MCF 10A (cell line): ENCODE data around the gene RBPJL. TPM values are rescaled to one million over a fixed set of nuclear protein-coding genes. Genes with fewer than 3 reads are reported as not detected.

Experiments used
- BruUV-seq: library from RNA; stranded (reverse); fragments of 400-500 nt; replicated peaks from 2 replicates; lab custom pipeline; 2021; lab: Mats Ljungman, UMichigan
- CTCF ChIA-PET: fragments of 300-600 bp; sonication (Branson Sonifier 250); formaldehyde crosslinking; extraction: SDS; loops from one replicate; lab custom pipeline; 2021; ENCODE audit warnings: antibody characterized with exemption, inconsistent platforms; lab: Yijun Ruan, JAX
- POLR2A ChIA-PET: fragments of 300-600, 350-650 bp; sonication (Branson Sonifier 250); formaldehyde crosslinking; extraction: SDS; loops from one replicate; lab custom pipeline; 2020; ENCODE audit warnings: antibody characterized with exemption, inconsistent platforms; lab: Yijun Ruan, JAX
- DNase-seq: peaks from one replicate; pipeline ENCODE4 v3.0.0-alpha.2; 2018; ENCODE audit not compliant: unreplicated experiment
- H3K27ac Mint-ChIP-seq: one replicate; pipeline ENCODE4 v1.8.0; 2022; ENCODE audit warnings: mild to moderate bottlenecking, low read depth, mixed read lengths; ENCODE audit not compliant: unreplicated experiment
- H3K27me3 Mint-ChIP-seq: one replicate; pipeline ENCODE4 v1.8.0; 2022; ENCODE audit warnings: mixed read lengths; ENCODE audit not compliant: insufficient read depth, unreplicated experiment
- H3K36me3 Mint-ChIP-seq: one replicate; pipeline ENCODE4 v1.8.0; 2022; ENCODE audit warnings: mild to moderate bottlenecking, moderate library complexity, mixed read lengths; ENCODE audit not compliant: insufficient read depth, unreplicated experiment
- H3K4me1 Mint-ChIP-seq: one replicate; pipeline ENCODE4 v1.8.0; 2022; ENCODE audit warnings: mixed read lengths; ENCODE audit not compliant: insufficient read depth, unreplicated experiment
- H3K4me3 Mint-ChIP-seq: one replicate; pipeline ENCODE4 v1.8.0; 2022; ENCODE audit warnings: mild to moderate bottlenecking, moderate library complexity, mixed read lengths; ENCODE audit not compliant: unreplicated experiment
- H3K9me3 Mint-ChIP-seq: one replicate; pipeline ENCODE4 v1.8.0; 2022; ENCODE audit warnings: mixed read lengths; ENCODE audit not compliant: unreplicated experiment
- CTCF ChIP-seq: fragments of 200-600 bp; IDR thresholded peaks from one replicate; pipeline ENCODE4 v1.8.0; 2022; ENCODE audit warnings: antibody characterized with exemption, mild to moderate bottlenecking; ENCODE audit not compliant: unreplicated experiment
- intact Hi-C: fragments of 100-400 bp; cut with micrococcal nuclease; formaldehyde crosslinking; loops from 2 replicates; pipeline ENCODE4 v1.14.1; 2022
- total RNA-seq: library from RNA; stranded (reverse); gene quantifications from 2 replicates; pipeline ENCODE4 v1.2.3, GENCODE V29; 2022

The RBPJL gene
- total RNA-seq, 1 experiment from 2014 or later, result not detected

- CTCF ChIA-PET, result interaction anchor here (0.6 to 9.0 kb wide), 15 partner anchors 10 to 696 kb away, joined by 3 to 82 read pairs (median 5); partner anchors contain the start of gene SYS1
- intact Hi-C loops, result loop anchor here (5.0 kb wide), 1 partner anchor 70 kb away; the partner anchor contains the start of gene PIGT
- peak overlapping the region; percentile 93 for H3K27ac Mint-ChIP-seq
Measured at GRCh38 chr20:45346851-45347250, 40.2 kb downstream of the RBPJL start.

GRCh38 chr20:45347297-45347935 is 40.8 kb downstream of the RBPJL start:
- BruUV-seq, result no TSS peak

More at GRCh38 chr20:45346851-45347250, 40.2 kb downstream of the RBPJL start:
- H3K27me3 Mint-ChIP-seq, result no peaks in the 10 kb centered on the region
- H3K36me3 Mint-ChIP-seq, result no peaks in the 10 kb centered on the region
- no TSS peak for BruUV-seq
- H3K4me1 Mint-ChIP-seq, result peaks cover 33% of the 10 kb centered on the region
- POLR2A ChIA-PET, result interaction anchor here (0.6 to 37.4 kb wide), 19 partner anchors 11 to 1060 kb away, joined by 3 to 1328 read pairs (median 3); partner anchors contain the start of genes DNTTIP1, ELMO2, PIGT and SDC4
- no peaks in the 10 kb centered on the region for H3K9me3 Mint-ChIP-seq
- no peak for TF ChIP-seq CTCF
- peak overlapping the region; percentile 89 for H3K4me3 Mint-ChIP-seq
- peak; percentile 37 for DNase-seq

GRCh38 chr20:45347936-45348778 is 41.5 kb downstream of the RBPJL start, which contains the start of gene SDC4:
TSS of gene SDC4 (minus strand) at chr20:45348424. CDS start at chr20:45348384, 40 bp downstream.
- peak within 1 kb of the TSS; percentile 93 for H3K27ac Mint-ChIP-seq

More at GRCh38 chr20:45347297-45347935, 40.8 kb downstream of the RBPJL start:
- no peak for DNase-seq
- peaks cover 28% of the 10 kb centered on the region for H3K4me1 Mint-ChIP-seq
- H3K9me3 Mint-ChIP-seq, result no peaks in the 10 kb centered on the region
- POLR2A ChIA-PET, result interaction anchor here (0.5 to 37.4 kb wide), 20 partner anchors 12 to 1059 kb away, joined by 3 to 1328 read pairs (median 4); partner anchors contain the start of genes DNTTIP1, ELMO2, PIGT and SDC4
- no peaks in the 10 kb centered on the region for H3K36me3 Mint-ChIP-seq
- TF ChIP-seq CTCF, result no peak
- no peaks in the 10 kb centered on the region for H3K27me3 Mint-ChIP-seq
- peak overlapping the region; percentile 89 for H3K4me3 Mint-ChIP-seq
- CTCF ChIA-PET, result interaction anchor here (0.6 to 9.0 kb wide), 14 partner anchors 9 to 431 kb away, joined by 3 to 82 read pairs (median 6); partner anchors contain the start of gene SYS1
- peak overlapping the region; percentile 93 for H3K27ac Mint-ChIP-seq
- intact Hi-C loops, result loop anchor here (5.0 kb wide), 1 partner anchor 70 kb away; the partner anchor contains the start of gene PIGT

More at GRCh38 chr20:45347936-45348778, 41.5 kb downstream of the RBPJL start, which contains the start of gene SDC4:
- no peaks in the 10 kb centered on the region for H3K36me3 Mint-ChIP-seq
- TF ChIP-seq CTCF, result no peak
- peak within 1 kb of the TSS; percentile 89 for H3K4me3 Mint-ChIP-seq
- peaks cover 20% of the 10 kb centered on the region for H3K4me1 Mint-ChIP-seq
- intact Hi-C loops, result loop anchor here (5.0 kb wide), 1 partner anchor 69 kb away; the partner anchor contains the start of gene PIGT
- ChIA-PET POLR2A (interaction anchor here (0.5 to 37.4 kb wide), 14 partner anchors 12 to 621 kb away, joined by 3 to 1328 read pairs (median 4); partner anchors contain the start of genes PIGT, SDC4 and SYS1), CTCF (interaction anchor here (0.7 to 9.0 kb wide), 13 partner anchors 9 to 431 kb away, joined by 3 to 82 read pairs (median 5); partner anchors contain the start of gene SYS1)
- DNase-seq, result peak; percentile 73
- no peaks in the 10 kb centered on the region for H3K9me3 Mint-ChIP-seq
- H3K27me3 Mint-ChIP-seq, result no peaks in the 10 kb centered on the region
- TSS peak; percentile 46 for BruUV-seq
